H1 (cell line): ENCODE results near the gene CELA1. TPM values are rescaled to one million over a fixed set of nuclear protein-coding genes. Genes with fewer than 3 reads are reported as not detected.

Experiments used
- CTCF ChIA-PET: fragments of 300-600 bp; sonication (Branson Sonifier 250); formaldehyde crosslinking; loops from one replicate; lab custom pipeline; 2021; ENCODE audit not compliant: partially characterized antibody; lab: Charles Lee
- POLR2A ChIA-PET: fragments of 300-600 bp; sonication (Branson Sonifier 250); formaldehyde crosslinking; loops from one replicate; lab custom pipeline; 2021; ENCODE audit warnings: inconsistent platforms; ENCODE audit not compliant: partially characterized antibody; lab: Charles Lee
- DNase-seq, 2 experiments: peaks; one replicate each; pipeline versions ENCODE4 v3.0.0 to v3.0.0-alpha.2; 2010 to 2022; ENCODE audit warnings: low spot score in 2 of 2, low read depth in 1 of 2, mixed read lengths in 1 of 2
- FAIRE-seq: peaks from 2 replicates; lab custom pipeline; 2011; peaks lifted over from hg19 to GRCh38; lab: Jason Lieb, UNC
- H2AFZ ChIP-seq: 2 replicates; pipeline ENCODE4 v1.8.1; 2012; ENCODE audit warnings: low read length, inconsistent platforms
- H2AK5ac ChIP-seq: 2 replicates; pipeline ENCODE4 v1.6.1; 2013; ENCODE audit warnings: low read depth, low read length
- H2BK120ac ChIP-seq: replicated peaks from 2 replicates; pipeline ENCODE3; 2013; ENCODE audit warnings: low read depth, low read length, inconsistent platforms
- H2BK12ac ChIP-seq: 2 replicates; pipeline ENCODE4 v1.6.1; 2013; ENCODE audit warnings: low read depth, low read length
- H2BK15ac ChIP-seq: 2 replicates; pipeline ENCODE4 v1.6.1; 2013; ENCODE audit warnings: low read length
- H2BK20ac ChIP-seq: 2 replicates; pipeline ENCODE4 v1.6.1; 2013; ENCODE audit warnings: low read length
- H2BK5ac ChIP-seq: 2 replicates; pipeline ENCODE4 v1.6.1; 2013; ENCODE audit warnings: low read depth, low read length
- H3K14ac ChIP-seq: 2 replicates; pipeline ENCODE4 v1.6.1; 2013; ENCODE audit warnings: inconsistent platforms; ENCODE audit not compliant: insufficient read length
- H3K18ac ChIP-seq: 2 replicates; pipeline ENCODE4 v1.6.1; 2013; ENCODE audit warnings: low read length; ENCODE audit errors: extremely low read depth
- H3K23ac ChIP-seq: 2 replicates; pipeline ENCODE4 v1.6.1; 2013; ENCODE audit warnings: inconsistent platforms; ENCODE audit not compliant: insufficient read length
- H3K23me2 ChIP-seq: 2 replicates; pipeline ENCODE4 v1.6.1; 2013; ENCODE audit warnings: low read depth, low read length
- H3K27ac ChIP-seq: 2 replicates; pipeline ENCODE4 v1.6.1; 2011; ENCODE audit warnings: low read depth, low read length, inconsistent platforms
- H3K27me3 ChIP-seq, 4 experiments: replicated peaks in 1 of 4; 1 replicate in 1 of 4; 2 replicates in 3 of 4; pipeline versions ENCODE4 v1.6.1 to v1.8.1; 2011 to 2013; ENCODE audit warnings: low read length in 3 of 4, mild to moderate bottlenecking in 3 of 4, inconsistent platforms in 2 of 4, mixed read lengths in 2 of 4, moderate library complexity in 1 of 4; ENCODE audit not compliant: control insufficient read depth in 3 of 4, insufficient read depth in 3 of 4; ENCODE audit errors: extremely low read depth in 1 of 4
- H3K36me3 ChIP-seq, 4 experiments: 2 replicates each; pipeline versions ENCODE4 v1.6.1 to v1.8.1; 2011 to 2013; ENCODE audit warnings: mild to moderate bottlenecking in 4 of 4, low read length in 3 of 4, moderate library complexity in 2 of 4, control low read depth in 1 of 4, inconsistent platforms in 1 of 4; ENCODE audit not compliant: insufficient read depth in 4 of 4, control insufficient read depth in 2 of 4
- H3K4ac ChIP-seq: replicated peaks from 2 replicates; pipeline ENCODE3; 2013; ENCODE audit warnings: low read length, low read depth, mixed read lengths, inconsistent platforms; ENCODE audit not compliant: insufficient read length
- H3K4me1 ChIP-seq, 4 experiments: replicated peaks in 1 of 4; 1 replicate in 1 of 4; 2 replicates in 3 of 4; pipeline versions ENCODE4 v1.6.1 to v1.8.1; 2011 to 2013; ENCODE audit warnings: low read length in 3 of 4, inconsistent platforms in 2 of 4, mixed read lengths in 1 of 4; ENCODE audit not compliant: insufficient read depth in 4 of 4, control insufficient read depth in 3 of 4
- H3K4me2 ChIP-seq, 2 experiments: 2 replicates each; pipeline versions ENCODE4 v1.6.1 to v1.8.1; 2011 to 2013; ENCODE audit warnings: low read depth in 2 of 2, low read length in 2 of 2, control low read depth in 1 of 2, inconsistent platforms in 1 of 2, mild to moderate bottlenecking in 1 of 2; ENCODE audit not compliant: insufficient read depth in 1 of 2
- H3K4me3 ChIP-seq, 4 experiments: fragments of 200-600, 300-600 bp in 1 of 4; sonication (generic), shearing (Covaris generic), sonication (Bioruptor Twin) in 1 of 4; 2 replicates each; pipeline versions ENCODE4 v1.5.1 to v1.8.1; 2011 to 2016; ENCODE audit warnings: low read length in 4 of 4, low read depth in 3 of 4, control low read depth in 2 of 4, inconsistent platforms in 2 of 4, mild to moderate bottlenecking in 2 of 4, mixed read lengths in 1 of 4, moderate library complexity in 1 of 4; ENCODE audit not compliant: insufficient read depth in 2 of 4; ENCODE audit errors: extremely low read depth in 1 of 4
- H3K56ac ChIP-seq: replicated peaks from 2 replicates; pipeline ENCODE3; 2013; ENCODE audit warnings: low read depth, mild to moderate bottlenecking, mixed read lengths, low read length, inconsistent platforms; ENCODE audit not compliant: insufficient read length
- H3K79me1 ChIP-seq: 2 replicates; pipeline ENCODE4 v1.6.1; 2013; ENCODE audit warnings: low read depth, low read length, control low read depth
- H3K79me2 ChIP-seq, 2 experiments: 2 replicates each; pipeline versions ENCODE4 v1.6.1 to v1.8.1; 2012 to 2013; ENCODE audit warnings: low read length in 2 of 2, mild to moderate bottlenecking in 2 of 2, inconsistent platforms in 1 of 2; ENCODE audit not compliant: insufficient read depth in 2 of 2, control insufficient read depth in 1 of 2
- H3K9ac ChIP-seq, 4 experiments: replicated peaks in 1 of 4; 1 replicate in 1 of 4; 2 replicates in 3 of 4; pipeline versions ENCODE4 v1.6.1 to v1.8.1; 2011 to 2013; ENCODE audit warnings: low read depth in 3 of 4, low read length in 3 of 4, control low read depth in 2 of 4, mild to moderate bottlenecking in 2 of 4, moderate library complexity in 2 of 4, inconsistent platforms in 1 of 4; ENCODE audit errors: extremely low read depth in 1 of 4
- H3K9me3 ChIP-seq, 2 experiments: 2 replicates each; pipeline versions ENCODE4 v1.6.1 to v1.8.1; 2012 to 2013; ENCODE audit warnings: mild to moderate bottlenecking in 2 of 2, moderate library complexity in 2 of 2, control low read depth in 1 of 2, inconsistent platforms in 1 of 2, low read depth in 1 of 2, low read length in 1 of 2, mixed read lengths in 1 of 2; ENCODE audit not compliant: insufficient read depth in 2 of 2
- H4K20me1 ChIP-seq, 2 experiments: replicated peaks in 1 of 2; 2 replicates each; pipeline versions ENCODE3 to v1.8.1; 2011 to 2013; ENCODE audit warnings: inconsistent platforms in 2 of 2, low read length in 2 of 2, mild to moderate bottlenecking in 1 of 2; ENCODE audit not compliant: insufficient read depth in 2 of 2, control insufficient read depth in 1 of 2
- H4K5ac ChIP-seq: 2 replicates; pipeline ENCODE4 v1.6.1; 2013; ENCODE audit warnings: low read length, low read depth, mixed read lengths, inconsistent platforms; ENCODE audit not compliant: insufficient read length
- H4K8ac ChIP-seq: 2 replicates; pipeline ENCODE4 v1.8.0; 2013; ENCODE audit warnings: mild to moderate bottlenecking, moderate library complexity, low read length, inconsistent platforms; ENCODE audit not compliant: insufficient read depth; ENCODE audit errors: extremely low read depth
- H4K91ac ChIP-seq: replicated peaks from 2 replicates; pipeline ENCODE3; 2013; ENCODE audit warnings: low read length, mixed read lengths, inconsistent platforms; ENCODE audit not compliant: insufficient read length
- ASH2L ChIP-seq: fragments of 200-600, 300-600 bp; sonication (generic); IDR thresholded peaks from one replicate; pipeline ENCODE4 v1.7.1; 2017; ENCODE audit warnings: low read length
- GABPA ChIP-seq: IDR thresholded peaks from 2 replicates; pipeline ENCODE4 v1.6.1; 2011; ENCODE audit warnings: mild to moderate bottlenecking, low read length, moderate library complexity, borderline replicate concordance; ENCODE audit not compliant: insufficient read depth
- SP2 ChIP-seq: IDR thresholded peaks from 2 replicates; pipeline ENCODE4 v1.6.1; 2012; ENCODE audit warnings: mild to moderate bottlenecking, low read length, inconsistent platforms
- SRF ChIP-seq: IDR thresholded peaks from 2 replicates; pipeline ENCODE4 v1.6.1; 2011; ENCODE audit warnings: mild to moderate bottlenecking, low read depth, low read length, moderate library complexity
- SUZ12 ChIP-seq: fragments of 200-600 bp; sonication (generic); IDR thresholded peaks from 2 replicates; pipeline ENCODE4 v1.6.1; 2012; ENCODE audit warnings: mild to moderate bottlenecking, inconsistent platforms, low read length, moderate library complexity, mixed read lengths
- TAF1 ChIP-seq: IDR thresholded peaks from 2 replicates; pipeline ENCODE4 v1.6.1; 2011; ENCODE audit warnings: mild to moderate bottlenecking, low read depth, low read length
- YY1 ChIP-seq: IDR thresholded peaks from 2 replicates; pipeline ENCODE4 v1.6.1; 2011; ENCODE audit warnings: low read depth, mild to moderate bottlenecking, low read length
- WGBS, 2 experiments: shearing (Covaris generic) in 1 of 2; methylation state at CpG; one replicate each; pipeline versions ENCODE4 v1.1.6 to v1.1.7; 2013 to 2015; ENCODE audit warnings: low lambda C conversion rate in 2 of 2, mixed read lengths in 2 of 2, inconsistent platforms in 1 of 2, low coverage in 1 of 2, missing lambda C conversion rate in 1 of 2; ENCODE audit not compliant: insufficient replicate concordance in 2 of 2, insufficient coverage in 1 of 2, insufficient read length in 1 of 2; ENCODE audit errors: extremely low coverage in 1 of 2, missing lambda C conversion rate in 1 of 2; 5-methylcytosine and 5-hydroxymethylcytosine counted together
- polyA plus RNA-seq, 7 experiments: library from polyadenylated mRNA; depleted of rRNA in 3 of 7; stranded (reverse) in 5 of 7; unstranded in 2 of 7; fragments of >200 nt in 5 of 7; fragments of 200-250 nt in 2 of 7; gene quantifications; 1 replicate in 5 of 7; 2 replicates in 1 of 7; 4 replicates in 1 of 7; pipeline versions ENCODE4 v1.2.1 to v1.2.3, GENCODE V29; 2011 to 2013; ENCODE audit warnings: missing spikeins in 2 of 7, mixed read lengths in 2 of 7
- total RNA-seq: library from RNA; stranded (reverse); fragmentation: NEBNext Ultra II Directional; extraction: Animal tissue kit (Norgen Biotek cat#: 25700); gene quantifications from 2 replicates; pipeline ENCODE4 v1.2.1, GENCODE V29; 2021
- TF ChIP-seq, protein P1 (sequence below): IDR thresholded peaks from 2 replicates; pipeline ENCODE4 v1.6.1; 2012; ENCODE audit warnings: low read length, inconsistent platforms
- TF ChIP-seq, protein P2 (sequence below), 3 experiments: IDR thresholded peaks; 1 replicate in 2 of 3; 2 replicates in 1 of 3; pipeline versions ENCODE4 v1.5.1 to v1.6.1; 2011; ENCODE audit warnings: low read length in 3 of 3, mild to moderate bottlenecking in 3 of 3, inconsistent platforms in 2 of 3, low read depth in 1 of 3, moderate library complexity in 1 of 3; ENCODE audit not compliant: insufficient read depth in 1 of 3; ENCODE audit errors: control extremely low read depth in 1 of 3

CELA1 gene
- total and polyA plus RNA-seq, 2 of the 8 experiments (the other 6 are each of a cell fraction or from before 2014, with no cell fraction given), result 0.09 TPM; not detected in 1

DNA sequence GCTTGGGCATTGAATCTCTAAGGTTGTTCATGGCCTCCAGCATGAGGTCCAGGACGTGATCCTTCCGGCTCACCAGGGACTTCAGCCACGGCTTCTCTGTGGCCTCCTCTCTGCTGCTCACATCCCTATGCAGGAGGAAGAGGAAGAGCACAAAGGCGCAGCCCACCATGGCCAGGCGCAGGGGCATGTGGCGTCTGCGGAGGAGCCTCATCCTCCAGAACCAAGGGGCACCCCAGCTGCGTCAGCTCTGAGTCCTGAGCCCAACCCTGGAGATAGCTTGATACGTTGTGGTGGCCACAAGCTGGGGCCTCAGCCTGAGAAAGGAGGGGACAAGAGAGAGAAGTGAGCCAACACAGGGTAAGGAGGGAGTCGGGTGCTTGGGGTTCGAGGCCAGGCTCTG, 33.1 kb upstream of the CELA1 start:
- Histone ChIP-seq H3K23ac (no peak overlapping the region), H3K18ac (no peak overlapping the region), H3K4ac (no peak overlapping the region), H3K9ac (no peak overlapping the region), H3K27me3 (no peaks in the 10 kb centered on the region), H3K14ac (no peak overlapping the region), H3K27ac (no peak overlapping the region), H3K4me3 (no peak overlapping the region), H2AFZ (no peak overlapping the region), H3K36me3 (peaks cover 4 to 13% (median 8%) of the 10 kb centered on the region in 4 experiments; a peak in 6 of 8 replicates), H4K8ac (no peak overlapping the region), H3K4me2 (no peak overlapping the region), H2BK20ac (no peak overlapping the region), H2BK15ac (no peak overlapping the region), H3K23me2 (no peaks in the 10 kb centered on the region), H3K9me3 (no peaks in the 10 kb centered on the region), H4K5ac (no peak overlapping the region), H2AK5ac (no peak overlapping the region), H2BK12ac (no peak overlapping the region), H3K4me1 (peaks cover 3 to 14% (median 7%) of the 10 kb centered on the region in 4 experiments), H3K79me2 (no peaks in the 10 kb centered on the region), H2BK5ac (no peak overlapping the region), H3K79me1 (no peaks in the 10 kb centered on the region), H4K20me1 (no peaks in the 10 kb centered on the region), H3K56ac (no peak overlapping the region), H2BK120ac (no peak overlapping the region), H4K91ac (no peak overlapping the region)
- ChIA-PET POLR2A (no interaction called here), CTCF (no interaction called here)
- WGBS, 2 experiments, result 90% methylated on average over 11 of the region's 11 CpGs; no CpG with 5 or more reads in 1 of the 2 experiments
- no peak for DNase-seq
- FAIRE-seq, result no peak
- TF ChIP-seq TAF1 (no peak), SRF (no peak), ASH2L (no peak), YY1 (no peak), GABPA (no peak), SUZ12 (no peak), SP2 (no peak)
- TF ChIP-seq, protein P1, sequence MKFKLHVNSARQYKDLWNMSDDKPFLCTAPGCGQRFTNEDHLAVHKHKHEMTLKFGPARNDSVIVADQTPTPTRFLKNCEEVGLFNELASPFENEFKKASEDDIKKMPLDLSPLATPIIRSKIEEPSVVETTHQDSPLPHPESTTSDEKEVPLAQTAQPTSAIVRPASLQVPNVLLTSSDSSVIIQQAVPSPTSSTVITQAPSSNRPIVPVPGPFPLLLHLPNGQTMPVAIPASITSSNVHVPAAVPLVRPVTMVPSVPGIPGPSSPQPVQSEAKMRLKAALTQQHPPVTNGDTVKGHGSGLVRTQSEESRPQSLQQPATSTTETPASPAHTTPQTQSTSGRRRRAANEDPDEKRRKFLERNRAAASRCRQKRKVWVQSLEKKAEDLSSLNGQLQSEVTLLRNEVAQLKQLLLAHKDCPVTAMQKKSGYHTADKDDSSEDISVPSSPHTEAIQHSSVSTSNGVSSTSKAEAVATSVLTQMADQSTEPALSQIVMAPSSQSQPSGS, result no peak
- TF ChIP-seq, protein P2, sequence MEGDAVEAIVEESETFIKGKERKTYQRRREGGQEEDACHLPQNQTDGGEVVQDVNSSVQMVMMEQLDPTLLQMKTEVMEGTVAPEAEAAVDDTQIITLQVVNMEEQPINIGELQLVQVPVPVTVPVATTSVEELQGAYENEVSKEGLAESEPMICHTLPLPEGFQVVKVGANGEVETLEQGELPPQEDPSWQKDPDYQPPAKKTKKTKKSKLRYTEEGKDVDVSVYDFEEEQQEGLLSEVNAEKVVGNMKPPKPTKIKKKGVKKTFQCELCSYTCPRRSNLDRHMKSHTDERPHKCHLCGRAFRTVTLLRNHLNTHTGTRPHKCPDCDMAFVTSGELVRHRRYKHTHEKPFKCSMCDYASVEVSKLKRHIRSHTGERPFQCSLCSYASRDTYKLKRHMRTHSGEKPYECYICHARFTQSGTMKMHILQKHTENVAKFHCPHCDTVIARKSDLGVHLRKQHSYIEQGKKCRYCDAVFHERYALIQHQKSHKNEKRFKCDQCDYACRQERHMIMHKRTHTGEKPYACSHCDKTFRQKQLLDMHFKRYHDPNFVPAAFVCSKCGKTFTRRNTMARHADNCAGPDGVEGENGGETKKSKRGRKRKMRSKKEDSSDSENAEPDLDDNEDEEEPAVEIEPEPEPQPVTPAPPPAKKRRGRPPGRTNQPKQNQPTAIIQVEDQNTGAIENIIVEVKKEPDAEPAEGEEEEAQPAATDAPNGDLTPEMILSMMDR (IDR thresholded peaks at IDR 0.05; ENCODE audit: control extremely low read depth in 1 of 3, insufficient read depth in 1 of 3, low read depth in 1 of 3, low read length in 3 of 3), result no peak
